ENCODE measurements around the gene ATP6V1C2.

Gene ATP6V1C2

DNA sequence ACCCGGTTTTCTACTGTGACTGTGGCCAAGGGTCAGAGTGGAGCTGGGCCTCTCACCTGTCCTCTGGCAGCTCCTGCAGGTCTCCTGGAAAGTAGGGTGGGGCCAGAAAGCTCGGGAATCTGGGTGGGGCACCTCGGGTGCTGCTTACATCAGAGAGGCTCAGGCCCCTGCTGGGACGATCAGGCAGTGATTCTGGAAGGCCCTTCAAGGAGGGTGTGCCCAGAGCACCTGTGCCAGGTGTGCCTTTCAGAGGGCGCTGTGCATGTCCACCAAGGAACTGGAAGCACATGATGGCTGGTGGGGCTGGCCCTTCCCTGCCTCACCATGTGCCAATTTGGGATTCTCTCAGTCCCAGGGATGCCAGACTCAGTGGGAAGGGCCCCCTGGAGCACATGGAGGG is 44.0 kb downstream of the ATP6V1C2 start:
- H3K9ac ChIP-seq (ENCODE audit: low read length): no peak overlapping the region
- H3K9me3 ChIP-seq (ENCODE audit: low read length): no peaks in the 10 kb centered on the region
- H4K20me1 ChIP-seq (ENCODE audit: insufficient read depth, low read length): no peaks in the 10 kb centered on the region
- no peak overlapping the region for H3K27ac ChIP-seq (ENCODE audit: low read depth, low read length, poor library complexity, severe bottlenecking)
- TF ChIP-seq, protein P1, sequence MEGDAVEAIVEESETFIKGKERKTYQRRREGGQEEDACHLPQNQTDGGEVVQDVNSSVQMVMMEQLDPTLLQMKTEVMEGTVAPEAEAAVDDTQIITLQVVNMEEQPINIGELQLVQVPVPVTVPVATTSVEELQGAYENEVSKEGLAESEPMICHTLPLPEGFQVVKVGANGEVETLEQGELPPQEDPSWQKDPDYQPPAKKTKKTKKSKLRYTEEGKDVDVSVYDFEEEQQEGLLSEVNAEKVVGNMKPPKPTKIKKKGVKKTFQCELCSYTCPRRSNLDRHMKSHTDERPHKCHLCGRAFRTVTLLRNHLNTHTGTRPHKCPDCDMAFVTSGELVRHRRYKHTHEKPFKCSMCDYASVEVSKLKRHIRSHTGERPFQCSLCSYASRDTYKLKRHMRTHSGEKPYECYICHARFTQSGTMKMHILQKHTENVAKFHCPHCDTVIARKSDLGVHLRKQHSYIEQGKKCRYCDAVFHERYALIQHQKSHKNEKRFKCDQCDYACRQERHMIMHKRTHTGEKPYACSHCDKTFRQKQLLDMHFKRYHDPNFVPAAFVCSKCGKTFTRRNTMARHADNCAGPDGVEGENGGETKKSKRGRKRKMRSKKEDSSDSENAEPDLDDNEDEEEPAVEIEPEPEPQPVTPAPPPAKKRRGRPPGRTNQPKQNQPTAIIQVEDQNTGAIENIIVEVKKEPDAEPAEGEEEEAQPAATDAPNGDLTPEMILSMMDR (IDR thresholded peaks at IDR 0.05; ENCODE audit: low read length): no peak
- no peak for TF ChIP-seq EZH2 (IDR thresholded peaks at IDR 0.05; ENCODE audit: borderline replicate concordance, low read length)
- H3K9me2 ChIP-seq (ENCODE audit: low read depth, low read length): no peaks in the 10 kb centered on the region
- H3K4me2 ChIP-seq (ENCODE audit: low read length): no peak overlapping the region
- H3F3A ChIP-seq (ENCODE audit: insufficient read depth, low read length): no peaks in the 10 kb centered on the region
- no peaks in the 10 kb centered on the region for H3K79me2 ChIP-seq (ENCODE audit: insufficient read depth, low read length)
- no peaks in the 10 kb centered on the region for H3K4me1 ChIP-seq (ENCODE audit: insufficient read depth, low read length, severe bottlenecking)
- no peak overlapping the region for H3K4me3 ChIP-seq (ENCODE audit: low read depth, low read length, poor library complexity, severe bottlenecking)
- H3K36me3 ChIP-seq (ENCODE audit: insufficient read depth, low read length): no peaks in the 10 kb centered on the region
- no peak overlapping the region for H2AFZ ChIP-seq (ENCODE audit: low read length)
- H3K27me3 ChIP-seq (ENCODE audit: insufficient read depth, low read length): no peaks in the 10 kb centered on the region

GRCh38 chr2:10765914-10766313 is 44.5 kb downstream of the ATP6V1C2 start:
- TF ChIP-seq EZH2 (IDR thresholded peaks at IDR 0.05; ENCODE audit: borderline replicate concordance, low read length): no peak
- TF ChIP-seq, protein P1 (IDR thresholded peaks at IDR 0.05; ENCODE audit: low read length): no peak
- Histone ChIP-seq H3F3A (ENCODE audit: insufficient read depth, low read length) (no peaks in the 10 kb centered on the region), H4K20me1 (ENCODE audit: insufficient read depth, low read length) (no peaks in the 10 kb centered on the region), H3K4me2 (ENCODE audit: low read length) (no peak overlapping the region), H2AFZ (ENCODE audit: low read length) (no peak overlapping the region), H3K4me3 (ENCODE audit: low read depth, low read length, poor library complexity, severe bottlenecking) (no peak overlapping the region), H3K27me3 (ENCODE audit: insufficient read depth, low read length) (peaks cover 3% of the 10 kb centered on the region; the same call in 1 of the 2 replicates), H3K79me2 (ENCODE audit: insufficient read depth, low read length) (no peaks in the 10 kb centered on the region), H3K9me3 (ENCODE audit: low read length) (no peaks in the 10 kb centered on the region), H3K4me1 (ENCODE audit: insufficient read depth, low read length, severe bottlenecking) (no peaks in the 10 kb centered on the region), H3K9me2 (ENCODE audit: low read depth, low read length) (no peaks in the 10 kb centered on the region), H3K9ac (ENCODE audit: low read length) (no peak overlapping the region), H3K27ac (ENCODE audit: low read depth, low read length, poor library complexity, severe bottlenecking) (no peak overlapping the region), H3K36me3 (ENCODE audit: insufficient read depth, low read length) (no peaks in the 10 kb centered on the region)

DNA sequence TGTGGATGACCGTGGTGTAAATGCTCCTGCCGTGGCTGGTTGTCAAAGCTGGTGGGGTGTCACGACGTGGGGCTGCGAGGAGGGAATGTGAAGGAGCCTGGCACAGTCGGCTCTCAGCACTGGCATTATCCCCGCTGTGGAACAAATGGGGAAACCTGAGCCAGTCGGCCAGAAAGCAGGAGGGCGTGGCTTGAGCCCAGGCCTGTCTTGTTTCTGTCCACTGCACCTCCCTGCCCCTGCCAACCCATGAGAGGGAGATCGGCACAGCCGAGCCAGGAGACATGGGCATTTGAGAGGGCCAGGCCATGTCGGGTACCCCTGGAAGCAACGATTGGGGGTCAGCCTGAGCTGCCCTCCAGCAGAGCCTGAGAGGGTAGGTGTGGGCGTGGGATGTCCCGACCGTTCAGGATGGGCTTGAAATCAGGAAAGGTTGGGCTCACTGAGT is 46.7 kb downstream of the ATP6V1C2 start:
- peaks cover 5% of the 10 kb centered on the region; the same call in 1 of the 2 replicates for H3K27me3 ChIP-seq (ENCODE audit: insufficient read depth, low read length)
- no peaks in the 10 kb centered on the region for H3K79me2 ChIP-seq (ENCODE audit: insufficient read depth, low read length)

More for the DNA sequence above, 46.7 kb downstream of the ATP6V1C2 start:
- no peaks in the 10 kb centered on the region for H3K36me3 ChIP-seq (ENCODE audit: insufficient read depth, low read length)
- no peak overlapping the region for H2AFZ ChIP-seq (ENCODE audit: low read length)
- H3K4me3 ChIP-seq (ENCODE audit: low read depth, low read length, poor library complexity, severe bottlenecking): no peak overlapping the region
- no peaks in the 10 kb centered on the region for H4K20me1 ChIP-seq (ENCODE audit: insufficient read depth, low read length)
- no peak overlapping the region for H3K9ac ChIP-seq (ENCODE audit: low read length)
- no peaks in the 10 kb centered on the region for H3K4me1 ChIP-seq (ENCODE audit: insufficient read depth, low read length, severe bottlenecking)
- no peak for TF ChIP-seq EZH2 (IDR thresholded peaks at IDR 0.05; ENCODE audit: borderline replicate concordance, low read length)
- TF ChIP-seq, protein P1 (IDR thresholded peaks at IDR 0.05; ENCODE audit: low read length): no peak
- no peaks in the 10 kb centered on the region for H3F3A ChIP-seq (ENCODE audit: insufficient read depth, low read length)
- no peaks in the 10 kb centered on the region for H3K9me3 ChIP-seq (ENCODE audit: low read length)
- no peaks in the 10 kb centered on the region for H3K9me2 ChIP-seq (ENCODE audit: low read depth, low read length)
- no peak overlapping the region for H3K27ac ChIP-seq (ENCODE audit: low read depth, low read length, poor library complexity, severe bottlenecking)
- no peak overlapping the region for H3K4me2 ChIP-seq (ENCODE audit: low read length)
